Measurements from ENCODE around the gene AKNAD1. TPM values are rescaled to one million over a fixed set of nuclear protein-coding genes. Genes with fewer than 3 reads are reported as not detected.
"Not testable (repeated sequence)": the region's sequence is repeated elsewhere in the genome, so short reads cannot be mapped to it uniquely, and the experiment has no call there.

Gene AKNAD1
- total RNA-seq, 1 experiment from 2014 or later: 2.3 TPM

GRCh38 chr1:108785880-108786279, 71.0 kb downstream of the AKNAD1 start:
- no peak for DNase-seq (ENCODE audit: low read depth)

GRCh38 chr1:108785264-108785663, 71.6 kb downstream of the AKNAD1 start:
- no peak for DNase-seq (ENCODE audit: low read depth)

- DNase-seq (ENCODE audit: low read depth): not testable (repeated sequence)
These were observed 75.3 kb downstream of the AKNAD1 start for GRCh38 chr1:108781575-108781944.

- no peak for DNase-seq (ENCODE audit: low read depth)
These were observed 75.8 kb downstream of the AKNAD1 start for GRCh38 chr1:108780937-108781574.

GRCh38 chr1:108779455-108779854, 77.4 kb downstream of the AKNAD1 start:
- DNase-seq (ENCODE audit: low read depth): no peak

- DNase-seq (ENCODE audit: low read depth): no peak
These were observed 79.1 kb downstream of the AKNAD1 start for GRCh38 chr1:108777839-108778238.

GRCh38 chr1:108767708-108768107, 89.2 kb downstream of the AKNAD1 start:
- DNase-seq (ENCODE audit: low read depth): no peak

GRCh38 chr1:108767115-108767514, 89.8 kb downstream of the AKNAD1 start:
- DNase-seq (ENCODE audit: low read depth): no peak

Other genes with a start within 250 kb of the AKNAD1 start
- gene HENMT1, start 196.0 kb downstream of the AKNAD1 start, total RNA-seq (2014; rRNA removed; shearing (Covaris generic)): not detected in 2 replicates
- 8.5 and 10.8 TPM in 2 replicates for gene PRPF38B, start 164.8 kb downstream of the AKNAD1 start, total RNA-seq (2014; rRNA removed; shearing (Covaris generic))
- not detected in 2 replicates for gene FNDC7, start 144.2 kb downstream of the AKNAD1 start, total RNA-seq (2014; rRNA removed; shearing (Covaris generic))
- gene STXBP3, start 110.4 kb downstream of the AKNAD1 start, total RNA-seq (2014; rRNA removed; shearing (Covaris generic)): 55.4 and 57.3 TPM in 2 replicates
- gene GPSM2, start 19.9 kb upstream of the AKNAD1 start, total RNA-seq (2014; rRNA removed; shearing (Covaris generic)): 50.1 and 69.1 TPM in 2 replicates
- 29.2 and 35.4 TPM in 2 replicates for gene CLCC1, start 106.4 kb upstream of the AKNAD1 start, total RNA-seq (2014; rRNA removed; shearing (Covaris generic))
- gene WDR47, start 185.0 kb upstream of the AKNAD1 start, total RNA-seq (2014; rRNA removed; shearing (Covaris generic)): 11.0 and 14.6 TPM in 2 replicates
- 73.4 and 97.8 TPM in 2 replicates for gene TAF13, start 218.9 kb upstream of the AKNAD1 start, total RNA-seq (2014; rRNA removed; shearing (Covaris generic))
- gene TMEM167B, start 233.7 kb upstream of the AKNAD1 start, total RNA-seq (2014; rRNA removed; shearing (Covaris generic)): 38.5 and 44.8 TPM in 2 replicates

Data from M059J (cell line).